Stimulated activated CD4-positive, alpha-beta T cell treated with anti-CD3 and anti-CD28 coated beads, Interleukin-1b, Interleukin-23, amount 100 ng/mL, for 24 hours (primary cell): Measurements from ENCODE around the gene KLHL29.

Experiments
- DNase-seq, 4 experiments: peaks; one replicate each; pipeline ENCODE4 v3.0.0-alpha.2; 2020; ENCODE audit warnings: low read depth in 4 of 4, low spot score in 1 of 4

KLHL29 gene

DNA sequence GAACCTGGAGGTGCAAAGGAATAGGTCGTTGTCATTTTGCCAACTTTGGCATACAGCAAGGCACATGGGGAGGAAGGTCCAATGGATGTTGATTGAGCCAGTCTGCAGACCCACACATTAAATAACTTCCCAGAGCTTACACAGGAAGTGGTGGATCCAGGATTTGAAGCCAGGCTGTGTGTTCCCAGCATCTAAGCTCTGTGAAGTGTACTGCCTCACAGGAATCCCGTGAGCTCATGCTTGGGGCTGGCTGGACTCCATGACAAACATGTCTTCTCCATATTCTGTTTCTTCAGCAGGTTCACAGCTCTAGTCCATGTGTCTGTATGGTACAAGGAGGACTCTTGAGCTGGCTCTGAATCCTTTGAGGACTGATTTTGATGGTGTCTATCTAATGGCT, 63.9 kb downstream of the KLHL29 start:
- no peak for DNase-seq

- DNase-seq, result no peak
Measured at GRCh38 chr2:23449413-23449812, 64.4 kb downstream of the KLHL29 start.

GRCh38 chr2:23449831-23450331, 64.9 kb downstream of the KLHL29 start:
- DNase-seq, result no peak

DNA sequence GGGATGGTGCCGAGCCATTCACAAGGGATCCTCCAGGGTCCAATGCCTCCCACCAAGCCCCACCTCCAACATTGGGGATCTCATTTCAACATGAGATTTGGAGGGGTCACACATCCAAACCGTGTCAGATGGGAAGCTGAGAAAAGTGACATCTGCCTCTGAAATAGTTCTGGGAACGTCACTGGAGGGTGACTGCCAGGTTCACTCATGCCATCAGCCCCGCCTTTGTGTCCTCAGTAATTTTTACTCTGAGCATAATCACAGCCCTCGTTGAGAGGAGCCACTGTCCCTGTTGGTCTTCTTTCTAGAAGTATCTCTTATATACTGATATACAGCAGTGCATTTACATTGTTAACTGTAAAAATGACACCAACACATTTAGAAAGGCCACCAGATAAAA, 67.4 kb downstream of the KLHL29 start:
- no peak for DNase-seq

- DNase-seq, result no peak
Measured at GRCh38 chr2:23452853-23453420, 68.0 kb downstream of the KLHL29 start.

- no peak for DNase-seq
Measured at GRCh38 chr2:23453432-23453831, 68.5 kb downstream of the KLHL29 start.

GRCh38 chr2:23453836-23454460, 69.0 kb downstream of the KLHL29 start:
- no peak for DNase-seq

DNA sequence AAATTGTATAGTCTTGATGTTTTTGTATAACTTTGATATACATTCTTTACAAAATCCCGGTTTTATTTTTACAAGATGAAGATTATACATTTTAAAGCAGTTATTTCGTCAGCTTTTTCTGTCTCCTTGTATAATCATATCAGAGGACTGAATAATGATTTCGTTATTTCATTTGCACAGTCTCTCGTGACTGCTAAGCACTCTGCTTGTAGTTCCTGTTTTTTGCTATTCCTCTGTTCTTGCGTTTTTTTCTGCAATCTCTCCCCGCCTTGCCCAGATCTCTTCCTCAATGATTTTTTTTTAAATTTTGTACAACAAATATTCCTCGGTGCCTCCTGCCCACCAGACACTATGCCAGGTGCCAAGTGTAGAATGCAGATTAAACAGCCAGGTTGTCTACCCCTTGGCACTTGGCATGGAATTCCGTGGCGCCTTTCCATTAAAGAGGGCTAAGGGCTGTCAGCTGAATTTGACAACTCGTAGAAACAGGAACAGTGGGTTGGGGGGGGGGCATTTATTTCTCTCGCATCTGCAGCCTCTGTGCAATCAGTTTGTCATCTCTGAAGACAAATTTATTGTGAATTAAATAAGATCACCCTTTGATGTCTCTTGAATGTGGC, 69.6 kb downstream of the KLHL29 start:
- no peak for DNase-seq

DNA sequence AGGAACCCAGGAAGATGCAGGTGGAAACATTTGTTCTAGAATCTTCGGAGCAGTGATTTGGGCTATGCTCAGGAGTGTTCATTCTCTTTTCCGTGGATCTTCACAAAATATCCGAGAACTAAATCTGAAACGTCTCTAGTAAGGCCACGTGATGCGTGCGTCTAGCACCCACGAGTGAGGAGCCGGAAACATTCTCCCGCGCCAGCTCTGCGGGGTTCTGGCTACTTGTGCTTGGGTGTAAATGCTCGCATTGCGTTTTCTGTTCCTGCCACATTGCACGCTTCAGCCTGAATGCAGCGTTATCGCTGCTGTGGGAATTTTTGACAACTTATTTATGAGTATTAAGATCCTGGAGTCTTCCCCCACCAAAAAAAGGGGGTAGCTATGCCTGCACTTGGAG, 71.4 kb downstream of the KLHL29 start:
- no peak for DNase-seq

DNA sequence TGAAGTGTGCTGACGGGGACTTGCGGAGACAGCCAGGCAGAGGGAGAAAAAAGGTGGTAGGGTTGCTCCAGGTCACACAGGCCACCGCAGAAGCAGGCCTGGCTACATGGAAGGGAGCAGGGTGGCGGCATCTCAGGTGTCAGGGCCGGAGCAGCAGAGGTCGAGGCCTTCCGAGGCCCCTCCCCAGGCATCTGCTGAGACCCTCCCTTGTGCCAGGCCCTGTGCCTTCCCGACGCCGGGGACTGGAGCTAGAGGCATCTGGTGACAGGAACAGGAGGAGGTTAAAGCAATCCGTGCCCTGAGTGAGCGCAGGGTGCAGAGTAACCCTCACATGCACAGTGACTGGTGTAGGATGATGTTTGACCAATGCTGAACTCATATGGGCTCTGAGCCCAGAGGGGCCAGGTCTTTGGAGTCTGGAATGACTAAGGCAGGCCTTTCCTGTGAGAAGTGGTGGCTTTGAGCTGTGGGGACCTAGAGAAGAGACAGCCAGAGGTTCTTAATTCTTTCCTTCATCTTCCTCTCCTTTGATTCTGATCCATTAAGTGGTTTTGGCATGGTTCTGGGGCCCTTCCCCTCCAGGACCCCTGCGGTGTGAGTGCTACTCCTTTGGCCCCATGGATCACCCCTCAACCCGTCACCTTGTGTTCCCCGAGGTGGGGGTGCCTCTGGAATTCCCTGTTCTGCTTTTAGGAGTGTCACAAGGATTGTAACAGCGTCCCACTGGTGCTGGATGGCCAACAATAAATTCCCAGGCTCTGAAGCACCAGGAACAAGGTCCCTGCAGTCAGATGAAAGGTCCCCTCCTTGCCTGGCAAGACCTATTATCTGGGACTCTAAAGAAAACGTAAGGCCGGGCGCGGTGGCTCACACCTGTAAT, 72.1 kb downstream of the KLHL29 start:
- DNase-seq, result no peak

- no peak for DNase-seq
Measured at GRCh38 chr2:23457990-23458682, 73.2 kb downstream of the KLHL29 start.

DNA sequence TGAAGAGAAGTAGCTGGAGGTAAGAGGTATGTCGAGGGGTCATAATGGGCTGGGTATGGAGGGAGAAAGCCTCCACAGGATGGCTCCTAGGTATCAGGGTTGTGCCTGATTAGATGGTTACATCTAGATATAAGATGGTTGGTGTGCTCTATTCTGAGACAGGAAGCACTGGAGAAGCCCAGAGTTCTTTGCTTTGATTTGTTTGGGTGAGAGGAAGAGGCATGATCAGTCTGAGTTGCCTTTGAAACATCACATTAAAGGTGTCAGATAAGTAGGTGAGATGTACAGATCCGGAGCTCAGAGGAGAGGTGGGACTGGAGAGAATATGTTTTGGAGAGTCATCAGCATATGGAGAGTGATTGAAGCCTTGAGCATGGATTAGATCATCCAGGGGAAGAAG, 74.1 kb downstream of the KLHL29 start:
- DNase-seq, result no peak

- no peak for DNase-seq
Measured at GRCh38 chr2:23460228-23460627, 75.2 kb downstream of the KLHL29 start.

DNA sequence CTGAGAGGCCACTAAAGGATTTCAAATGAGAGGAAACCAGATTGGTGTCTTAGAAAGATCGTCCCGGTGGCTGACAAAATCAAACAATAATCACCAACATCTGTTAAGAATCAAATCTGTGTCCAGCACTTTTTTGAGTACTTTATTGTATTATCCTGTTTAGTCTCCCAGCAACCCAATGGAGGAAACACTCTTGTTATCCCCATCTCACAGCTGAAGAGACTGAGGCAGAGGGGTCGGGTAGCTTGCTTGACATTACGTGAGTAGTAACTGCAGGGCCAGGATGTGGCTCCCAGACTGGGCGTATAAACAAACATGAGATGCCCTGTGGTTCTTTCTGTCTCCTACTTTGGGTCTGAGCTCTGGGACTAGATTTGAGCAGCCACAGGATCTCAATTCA, 76.0 kb downstream of the KLHL29 start:
- DNase-seq, result no peak

DNA sequence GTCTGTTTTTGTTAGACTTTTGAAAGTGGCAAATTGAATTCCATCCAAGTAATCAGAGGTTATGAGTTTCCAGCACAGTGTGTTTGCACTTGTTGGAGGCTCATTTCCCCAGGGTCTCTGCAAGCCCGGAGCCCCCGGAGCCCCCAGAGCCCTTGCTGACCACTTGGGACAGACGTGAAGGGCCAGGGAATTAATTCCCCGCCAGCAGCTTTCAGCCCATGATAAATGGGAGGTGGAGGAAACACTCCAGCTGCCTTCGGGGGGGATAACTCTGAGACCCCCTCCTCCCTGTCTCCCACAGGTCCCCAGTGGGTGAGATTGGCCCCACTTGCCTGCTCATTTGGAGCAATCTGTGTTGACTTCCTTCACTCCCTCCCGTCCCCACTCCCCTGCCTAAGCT, 79.2 kb downstream of the KLHL29 start:
- DNase-seq, result no peak

GRCh38 chr2:23464905-23465537, 80.0 kb downstream of the KLHL29 start:
- no peak for DNase-seq

- no peak for DNase-seq
Measured at GRCh38 chr2:23465936-23466335, 81.0 kb downstream of the KLHL29 start.

DNA sequence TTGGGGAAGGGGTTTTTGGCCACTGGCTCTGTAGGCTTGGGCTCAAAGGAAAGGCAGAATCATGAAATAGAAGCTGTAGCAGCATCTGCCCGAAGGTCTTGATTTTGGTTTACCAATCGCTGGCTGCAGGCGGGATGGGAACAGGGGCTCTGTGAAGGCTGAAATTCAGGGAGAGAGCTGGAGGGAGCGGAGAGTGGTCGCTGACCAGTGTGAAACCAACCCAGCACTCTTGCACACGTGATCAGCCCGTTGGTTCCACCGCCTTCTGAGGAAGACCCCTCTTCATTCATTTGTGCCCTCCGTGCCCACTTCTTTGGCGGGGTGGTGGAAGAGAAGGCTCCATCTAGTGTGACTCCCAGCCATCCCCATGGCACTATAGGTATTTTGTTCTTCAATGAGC, 82.6 kb downstream of the KLHL29 start:
- DNase-seq, result no peak

DNA sequence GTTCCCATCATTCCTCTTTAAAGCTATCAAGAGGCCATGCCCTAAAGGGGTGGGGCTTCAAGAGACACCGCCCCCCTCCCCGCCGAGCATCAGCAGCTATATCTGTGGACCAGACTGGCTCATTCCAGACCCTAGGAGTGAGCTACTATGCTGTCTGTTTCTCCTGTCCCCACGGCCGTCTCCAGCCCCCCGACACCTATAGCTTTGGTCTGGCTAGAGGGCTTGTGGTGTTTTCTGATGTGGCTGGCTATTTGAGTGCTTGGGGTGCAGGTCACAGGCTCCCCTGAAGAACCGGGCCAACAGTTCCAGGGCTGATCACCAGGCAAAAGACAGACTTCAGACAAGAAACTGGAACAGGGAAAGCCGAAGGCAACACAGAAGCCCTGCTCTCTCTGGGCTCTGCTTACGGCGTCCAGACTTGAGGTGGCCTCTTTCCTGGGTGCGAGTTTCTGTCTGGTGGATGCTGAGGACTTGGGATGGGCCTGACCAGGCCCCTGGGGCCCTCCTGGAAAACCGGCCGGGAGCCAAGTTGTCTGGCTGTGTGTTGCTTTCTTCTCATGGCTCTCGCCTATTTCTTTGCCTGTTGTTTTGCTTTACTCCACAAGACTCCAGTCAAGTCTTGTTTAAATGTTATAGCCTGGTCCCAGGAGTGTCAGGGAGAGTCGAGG, 83.6 kb downstream of the KLHL29 start:
- DNase-seq, result no peak

- no peak for DNase-seq
Measured at GRCh38 chr2:23469142-23469540, 84.2 kb downstream of the KLHL29 start.
